Loucy (cell line): ENCODE data around the gene CTSF.

Source experiments
- H2AFZ ChIP-seq: fragments of 200-600 bp; sonication (generic); 2 replicates; pipeline ENCODE4 v1.6.0; 2016; ENCODE audit warnings: antibody characterized with exemption, mild to moderate bottlenecking, low read length, moderate library complexity
- H3F3A ChIP-seq: fragments of 200-600 bp; 2 replicates; pipeline ENCODE4 v1.6.0; 2016; ENCODE audit warnings: antibody characterized with exemption, low read depth, mild to moderate bottlenecking
- H3K27me3 ChIP-seq: fragments of 200-600 bp; sonication (generic); 2 replicates; pipeline ENCODE4 v1.6.1; 2014; ENCODE audit warnings: low read length, mild to moderate bottlenecking; ENCODE audit not compliant: insufficient read depth, poor library complexity, severe bottlenecking
- H3K36me3 ChIP-seq: fragments of 200-600 bp; sonication (generic); 2 replicates; pipeline ENCODE4 v1.6.1; 2016; ENCODE audit warnings: low read length; ENCODE audit not compliant: insufficient read depth
- H3K4me1 ChIP-seq: fragments of 200-600 bp; sonication (generic); 2 replicates; pipeline ENCODE4 v1.5.1; 2014; ENCODE audit warnings: low read length, mild to moderate bottlenecking; ENCODE audit not compliant: insufficient read depth, poor library complexity, severe bottlenecking
- H3K4me2 ChIP-seq: fragments of 200-600 bp; sonication (generic); 2 replicates; pipeline ENCODE4 v1.6.0; 2014; ENCODE audit warnings: antibody characterized with exemption, low read length, low read depth, mild to moderate bottlenecking; ENCODE audit not compliant: poor library complexity, severe bottlenecking
- H3K4me3 ChIP-seq: fragments of 200-600 bp; sonication (generic); 2 replicates; pipeline ENCODE4 v1.5.1; 2014; ENCODE audit warnings: low read length, mild to moderate bottlenecking, mixed read lengths; ENCODE audit not compliant: poor library complexity, severe bottlenecking
- H3K79me2 ChIP-seq: fragments of 200-600 bp; sonication (generic); 2 replicates; pipeline ENCODE4 v1.6.1; 2014; ENCODE audit warnings: low read length; ENCODE audit not compliant: insufficient read depth
- H3K9ac ChIP-seq: fragments of 200-600 bp; sonication (generic); 2 replicates; pipeline ENCODE4 v1.6.0; 2014; ENCODE audit warnings: mild to moderate bottlenecking, low read depth, low read length, moderate library complexity; ENCODE audit not compliant: poor library complexity, severe bottlenecking
- H3K9me2 ChIP-seq: fragments of 200-600 bp; sonication (generic); replicated peaks from 2 replicates; pipeline ENCODE4 v1.6.1; 2016; ENCODE audit warnings: low read depth, low read length, mixed read lengths
- H3K9me3 ChIP-seq: fragments of 200-600 bp; sonication (generic); 2 replicates; pipeline ENCODE4 v1.6.1; 2014; ENCODE audit warnings: mild to moderate bottlenecking, antibody characterized with exemption, low read length, low read depth; ENCODE audit not compliant: insufficient read depth
- H4K20me1 ChIP-seq: fragments of 200-600 bp; sonication (generic); 2 replicates; pipeline ENCODE4 v1.6.0; 2014; ENCODE audit warnings: antibody characterized with exemption, low read length, mild to moderate bottlenecking; ENCODE audit not compliant: insufficient read depth, poor library complexity, severe bottlenecking
- CTCF ChIP-seq: fragments of 200-600 bp; sonication (generic); conservative IDR thresholded peaks from 2 replicates; pipeline ENCODE4 v1.5.1; 2014; ENCODE audit warnings: mild to moderate bottlenecking, antibody characterized with exemption, low read length
- EZH2phosphoT487 ChIP-seq: fragments of 200-600 bp; IDR thresholded peaks from 2 replicates; pipeline ENCODE4 v1.6.1; 2018; ENCODE audit warnings: antibody characterized with exemption, mild to moderate bottlenecking, moderate library complexity, borderline replicate concordance

The CTSF gene

DNA sequence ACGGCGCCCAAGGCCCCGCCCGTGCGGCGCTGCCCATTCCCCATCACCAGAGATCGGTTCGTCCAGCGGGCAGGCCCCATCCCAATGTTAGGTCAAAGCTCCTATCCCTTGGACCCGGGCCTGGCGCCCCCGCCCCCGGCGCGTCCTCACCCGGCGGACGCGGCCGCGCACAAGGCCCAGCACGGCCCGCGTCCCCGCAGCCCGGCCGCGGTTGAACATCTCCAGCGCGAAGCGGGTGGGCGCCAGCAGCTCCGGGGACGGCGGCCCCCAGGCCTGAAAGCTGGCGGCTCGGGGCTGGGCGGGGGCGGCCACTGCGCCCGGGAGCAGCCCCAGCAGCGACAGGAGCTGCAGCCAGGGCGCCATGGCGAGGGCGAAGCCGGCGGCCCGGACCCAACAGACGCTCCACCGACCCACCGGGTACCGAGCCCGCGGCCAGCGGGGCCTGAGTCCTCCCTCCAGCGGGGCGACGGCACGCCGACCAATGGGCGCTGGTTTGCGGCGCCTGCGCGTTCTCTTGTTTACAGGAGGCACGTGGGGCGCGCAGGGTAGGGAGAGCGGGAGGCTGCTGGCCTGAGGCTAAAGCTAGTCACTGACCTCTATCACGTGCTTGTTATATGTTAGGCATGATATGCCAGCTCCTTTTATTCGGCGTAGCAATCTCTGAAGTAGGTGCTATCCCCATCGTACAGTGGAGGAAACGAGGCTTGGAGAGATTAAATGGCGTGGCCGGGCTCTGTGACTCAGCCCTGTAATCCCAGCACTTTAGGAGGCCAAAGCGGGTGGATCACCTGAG is at the start of gene CTSF:
Gene CTSF, minus strand, starts transcription at position 483 of the 793 bp plus-strand sequence. Its CDS starts 120 bp downstream, at position 363.
- Histone ChIP-seq H3K4me3 (peak within 1 kb of the TSS; percentile 79), H3K4me2 (peak within 1 kb of the TSS; percentile 85), H3K9me3 (no peaks in the 10 kb centered on the region), H3K9ac (peak within 1 kb of the TSS; percentile 52), H3F3A (no peaks in the 10 kb centered on the region), H3K36me3 (no peaks in the 10 kb centered on the region), H2AFZ (peak within 1 kb of the TSS; percentile 98), H3K9me2 (no peaks in the 10 kb centered on the region), H3K4me1 (peaks cover 2% of the 10 kb centered on the region), H3K27me3 (no peaks in the 10 kb centered on the region), H4K20me1 (no peaks in the 10 kb centered on the region), H3K79me2 (no peaks in the 10 kb centered on the region)
- TF ChIP-seq EZH2phosphoT487: no peak
- TF ChIP-seq CTCF: no peak

DNA sequence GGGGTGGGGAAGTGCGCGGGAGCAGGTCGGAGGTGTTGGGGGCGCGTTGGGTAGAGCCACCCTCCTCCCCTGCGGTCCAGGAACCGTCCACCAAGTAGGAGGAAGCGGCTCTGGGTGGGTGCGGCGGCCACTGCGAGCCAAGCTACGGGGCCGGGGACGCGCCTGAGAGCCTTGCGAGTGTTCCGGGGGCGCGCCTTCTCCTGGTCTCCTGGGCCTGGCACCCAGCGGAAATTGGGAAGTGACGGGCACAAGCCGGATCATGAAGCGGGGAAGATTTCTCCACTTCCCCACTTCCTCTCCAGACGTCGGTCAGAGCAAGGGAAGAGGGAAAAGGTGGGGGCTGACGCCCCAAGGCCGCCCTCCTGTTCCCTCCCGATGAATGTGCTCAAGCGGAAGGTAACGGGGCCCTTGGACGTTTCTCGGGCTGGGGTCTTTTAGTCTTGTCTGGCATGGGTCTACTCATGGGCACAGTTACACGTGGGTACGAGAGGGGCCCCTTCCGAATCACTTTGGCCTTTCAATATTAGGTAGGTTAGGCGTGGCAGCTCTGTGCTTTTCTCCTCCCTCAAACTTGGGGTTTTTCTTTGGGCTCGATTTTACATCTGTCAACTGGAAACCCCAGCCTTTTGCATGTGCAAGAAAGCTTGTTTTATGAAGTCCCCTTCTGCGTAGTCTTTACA is 48.9 kb upstream of the CTSF start:
- H2AFZ ChIP-seq: no peak overlapping the region
- no peak for TF ChIP-seq EZH2phosphoT487
- no peak for TF ChIP-seq CTCF
- peaks cover 7% of the 10 kb centered on the region for H3K27me3 ChIP-seq
- H3K36me3 ChIP-seq: peaks cover 11% of the 10 kb centered on the region; the same call in 1 of the 2 replicates
- H3K9me2 ChIP-seq: no peaks in the 10 kb centered on the region
- peaks cover 74% of the 10 kb centered on the region for H3K79me2 ChIP-seq
- peaks cover 35% of the 10 kb centered on the region for H3K4me1 ChIP-seq
- peak overlapping the region; percentile 99 for H3K9ac ChIP-seq
- no peaks in the 10 kb centered on the region; the same call in 1 of the 2 replicates for H3F3A ChIP-seq
- H3K9me3 ChIP-seq: no peaks in the 10 kb centered on the region
- H3K4me2 ChIP-seq: peak overlapping the region; percentile 100
- H4K20me1 ChIP-seq: peaks cover 57% of the 10 kb centered on the region
- peak overlapping the region; percentile 97 for H3K4me3 ChIP-seq

DNA sequence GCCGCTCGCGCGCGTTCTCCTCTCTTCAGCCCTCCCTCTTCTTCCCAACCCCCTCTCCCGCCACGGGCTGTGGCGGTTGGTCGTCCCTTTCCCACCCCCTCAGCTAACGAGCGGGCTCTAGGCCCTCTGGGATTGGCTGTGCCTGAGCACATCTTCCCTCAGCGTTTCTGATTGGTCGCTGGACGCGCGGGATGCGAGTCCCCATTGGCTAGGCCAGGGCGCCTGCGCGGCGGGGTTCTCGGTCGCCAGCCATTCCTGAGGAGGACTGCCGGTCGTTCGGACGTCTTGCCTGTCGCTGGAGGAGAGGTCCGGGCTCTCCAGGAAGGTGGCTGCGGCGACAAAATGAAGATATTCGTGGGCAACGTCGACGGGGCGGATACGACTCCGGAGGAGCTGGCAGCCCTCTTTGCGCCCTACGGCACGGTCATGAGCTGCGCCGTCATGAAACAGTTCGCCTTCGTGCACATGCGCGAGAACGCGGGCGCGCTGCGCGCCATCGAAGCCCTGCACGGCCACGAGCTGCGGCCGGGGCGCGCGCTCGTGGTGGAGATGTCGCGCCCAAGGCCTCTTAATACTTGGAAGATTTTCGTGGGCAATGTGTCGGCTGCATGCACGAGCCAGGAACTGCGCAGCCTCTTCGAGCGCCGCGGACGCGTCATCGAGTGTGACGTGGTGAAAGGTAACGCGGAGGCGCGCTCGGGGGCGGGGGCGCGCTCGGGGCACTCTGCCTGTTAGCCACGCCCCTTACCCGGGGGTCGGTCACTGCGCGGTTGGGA is 48.2 kb upstream of the CTSF start, which contains the start of gene RBM14:
Gene RBM14, plus strand, starts transcription at position 252 of the 776 bp plus-strand sequence. Its CDS starts 91 bp downstream, at position 343.
- TF ChIP-seq CTCF (no peak), EZH2phosphoT487 (no peak)

More for the DNA sequence above, 48.2 kb upstream of the CTSF start, which contains the start of gene RBM14:
- Histone ChIP-seq H3K36me3 (peaks cover 8% of the 10 kb centered on the region; the same call in 1 of the 2 replicates), H3K4me1 (peaks cover 28% of the 10 kb centered on the region), H3K9me3 (no peaks in the 10 kb centered on the region), H3K9me2 (no peaks in the 10 kb centered on the region), H3K4me3 (peak within 1 kb of the TSS; percentile 97), H3F3A (no peaks in the 10 kb centered on the region; the same call in 1 of the 2 replicates), H3K27me3 (peaks cover 7% of the 10 kb centered on the region), H2AFZ (peak within 1 kb of the TSS; percentile 74; the same call in 1 of the 2 replicates), H3K4me2 (peak within 1 kb of the TSS; percentile 100), H3K9ac (peak within 1 kb of the TSS; percentile 99), H3K79me2 (peaks cover 67% of the 10 kb centered on the region), H4K20me1 (peaks cover 49% of the 10 kb centered on the region)
